GM19452 (cell line): ENCODE data around the gene STS.
"Not testable (repeated sequence)": the region's sequence is repeated elsewhere in the genome, so short reads cannot be mapped to it uniquely, and the experiment has no call there.

Source experiments
- ATAC-seq: cut with Tn5 transposase; IDR thresholded peaks from one replicate; pipeline ENCODE4 v1.9.1; 2021; ENCODE audit not compliant: unreplicated experiment

Gene STS

DNA sequence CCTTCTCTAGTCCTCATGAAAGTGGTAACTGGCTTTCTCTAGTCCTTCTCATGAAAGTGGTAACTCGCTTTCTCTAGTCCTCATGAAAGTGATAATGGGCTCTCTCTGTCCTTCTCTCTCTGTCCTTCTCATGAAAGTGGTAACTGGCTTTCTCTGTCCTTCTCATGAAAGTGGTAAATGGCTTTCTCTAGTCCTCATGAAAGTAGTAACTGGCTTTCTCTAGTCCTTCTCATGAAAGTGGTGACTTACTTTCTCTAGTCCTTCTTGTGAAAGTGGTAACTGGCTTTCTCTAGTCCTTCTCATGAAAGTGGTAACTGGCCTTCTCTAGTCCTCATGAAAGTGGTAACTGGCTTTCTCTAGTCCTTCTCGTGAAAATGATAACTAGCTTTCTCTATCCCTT lies 31.3 kb downstream of the STS start:
- not testable (repeated sequence) for ATAC-seq

DNA sequence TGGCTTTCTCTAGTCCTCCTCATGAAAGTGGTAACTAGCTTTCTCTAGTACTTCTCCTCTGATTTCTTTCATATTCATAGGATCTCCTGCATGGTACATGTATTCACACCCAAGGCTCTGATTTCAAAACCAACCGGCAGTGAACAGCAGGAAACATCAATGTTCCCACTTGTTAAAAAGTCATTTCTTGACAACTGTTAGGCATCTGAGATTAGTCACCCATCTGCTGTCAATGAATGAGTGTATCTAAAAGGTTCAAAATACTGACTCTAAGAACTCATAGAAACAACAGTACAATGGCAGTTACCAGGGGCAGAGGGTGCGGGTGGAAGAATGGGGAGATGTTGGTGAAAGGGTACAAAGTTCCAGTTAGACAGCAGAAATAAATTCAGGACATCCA lies 31.9 kb downstream of the STS start:
- ATAC-seq, result no peak

GRCh38 chrX:7184816-7185215 lies 37.3 kb downstream of the STS start:
- no peak for ATAC-seq

- no peak for ATAC-seq
These were observed 41.2 kb downstream of the STS start for GRCh38 chrX:7188672-7189071.

- ATAC-seq, result no peak
These were observed 42.6 kb downstream of the STS start for GRCh38 chrX:7190157-7190556.

DNA sequence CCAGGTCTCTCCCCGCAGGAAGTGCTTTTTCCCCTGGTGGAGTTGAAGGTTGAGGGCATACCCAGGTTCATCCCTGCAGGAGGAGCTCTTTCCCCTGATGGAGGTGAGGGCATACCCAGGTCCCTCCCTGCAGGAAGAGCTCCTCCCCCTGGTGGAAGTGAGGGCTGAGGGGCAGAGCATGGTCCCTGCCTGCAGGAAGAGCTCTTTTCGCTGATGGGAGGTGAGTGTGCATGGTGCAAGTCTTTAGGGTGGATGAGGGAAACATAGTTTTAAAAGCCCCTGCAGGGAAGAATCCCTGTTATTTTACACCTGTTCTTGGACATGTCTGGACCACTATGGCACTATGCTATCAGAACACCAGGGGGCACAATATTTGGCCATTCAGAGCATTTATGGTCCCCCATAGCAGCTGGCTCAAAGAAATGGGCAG lies 44.2 kb downstream of the STS start:
- ATAC-seq, result no peak

DNA sequence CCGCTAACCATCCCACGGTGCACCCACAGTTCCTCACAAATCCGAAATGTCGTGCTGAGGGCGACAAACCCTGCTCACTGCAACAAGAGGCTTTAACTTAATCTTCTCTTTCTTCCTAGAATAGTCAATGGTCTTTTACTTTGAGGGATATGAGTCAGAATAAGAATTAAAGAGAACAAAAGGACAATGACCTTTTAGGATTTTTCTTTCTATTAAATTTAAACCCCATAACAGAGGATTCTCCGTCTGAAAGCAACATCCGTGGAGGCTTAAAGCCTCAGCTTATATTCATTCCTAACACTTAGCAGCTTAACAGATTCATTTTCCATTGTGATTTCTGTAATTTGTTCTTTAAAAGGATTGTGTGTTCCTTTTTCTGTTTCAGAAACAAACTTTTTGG lies 45.4 kb downstream of the STS start:
- no peak for ATAC-seq

DNA sequence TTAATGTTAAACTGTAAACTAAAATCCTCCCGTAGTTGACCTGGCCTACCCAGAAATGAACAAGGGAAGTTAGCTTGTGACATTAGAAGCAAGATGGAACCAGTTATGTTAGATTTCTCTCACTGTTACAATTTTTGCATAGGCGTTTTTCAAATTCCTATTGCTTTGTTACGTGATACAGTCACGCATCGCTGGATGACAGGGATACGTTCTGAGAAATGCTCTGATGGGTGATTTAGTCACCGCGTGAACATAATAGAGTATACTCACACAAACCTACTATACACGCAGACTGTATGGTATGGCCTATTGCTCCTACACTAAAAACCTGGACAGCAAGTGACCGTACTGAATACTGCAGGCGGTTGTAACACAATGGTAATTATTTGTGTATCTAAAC lies 47.1 kb downstream of the STS start:
- no peak for ATAC-seq
